Stimulated activated CD4-positive, alpha-beta T cell treated with anti-CD3 and anti-CD28 coated beads, Interleukin-15, amount 100 ng/mL, for 24 hours (primary cell): Measurements from ENCODE around the gene ZNF91.
A peak's percentile ranks its signal among the peaks of the same experiment; 100 is the strongest.
"Not testable (repeated sequence)": the region's sequence is repeated elsewhere in the genome, so short reads cannot be mapped to it uniquely, and the experiment has no call there.

Source experiments
- DNase-seq: peaks from one replicate; pipeline ENCODE4 v3.0.0-alpha.2; 2020

ZNF91 gene

DNA sequence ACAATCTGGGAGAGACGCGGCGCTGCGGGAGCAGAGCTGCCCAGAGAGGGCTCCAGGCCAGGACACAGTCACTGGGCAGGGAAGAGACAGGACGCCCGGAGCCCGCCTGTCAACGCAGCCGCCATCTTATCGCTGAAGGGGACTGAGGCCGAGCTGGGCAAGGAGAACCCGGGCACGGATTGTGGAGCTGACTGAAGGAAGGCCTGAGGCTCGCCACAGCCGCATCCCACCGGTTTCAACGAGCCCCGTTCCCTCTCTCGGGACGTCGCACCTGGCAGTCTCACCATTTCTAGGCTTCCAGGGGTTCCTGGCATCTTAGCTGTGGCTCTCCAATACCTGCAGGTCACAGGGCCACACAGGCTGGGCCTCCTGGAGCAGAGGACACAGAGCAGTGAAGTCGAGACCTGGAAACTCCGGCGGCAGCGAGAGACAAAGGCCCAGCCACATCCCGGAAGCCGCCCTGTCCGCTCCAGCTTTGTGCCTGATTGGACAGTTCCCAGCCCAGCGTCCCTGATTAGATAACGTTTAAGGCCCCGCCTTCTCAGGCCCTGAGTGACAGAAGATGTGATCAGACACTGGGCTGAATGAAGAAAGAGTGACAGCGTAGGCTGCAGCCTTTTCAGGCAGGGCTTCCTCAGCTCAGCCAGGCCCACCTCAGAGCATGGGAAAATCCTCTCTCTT, at the start of gene ZNF91:
ZNF91 (minus strand) TSS at position 431 of the 681 bp plus-strand sequence; CDS start at position 314, 117 bp downstream.
- peak; percentile 94 for DNase-seq

GRCh38 chr19:23440791-23441190, 45.5 kb upstream of the ZNF91 start:
- DNase-seq = peak; percentile 23

DNA sequence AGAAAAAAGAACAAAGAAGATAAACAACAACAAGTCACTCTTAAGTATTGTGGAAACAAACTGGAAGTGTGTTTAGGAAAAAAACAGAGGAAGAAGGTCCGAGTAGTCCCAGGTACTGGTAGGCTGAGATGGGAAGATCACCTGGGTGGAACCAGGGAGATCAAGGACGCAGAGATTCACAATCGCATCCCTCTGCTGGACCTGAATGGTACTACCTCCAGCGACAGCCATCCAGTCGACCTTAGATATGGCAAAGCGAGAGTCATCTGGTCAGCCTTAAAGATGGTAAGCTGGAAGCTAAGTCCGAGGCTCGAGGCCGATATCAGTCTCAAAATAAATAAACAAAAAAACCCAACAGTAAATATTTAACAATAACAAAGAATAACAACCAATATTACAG, 44.9 kb upstream of the ZNF91 start:
- DNase-seq = peak; percentile 17

DNA sequence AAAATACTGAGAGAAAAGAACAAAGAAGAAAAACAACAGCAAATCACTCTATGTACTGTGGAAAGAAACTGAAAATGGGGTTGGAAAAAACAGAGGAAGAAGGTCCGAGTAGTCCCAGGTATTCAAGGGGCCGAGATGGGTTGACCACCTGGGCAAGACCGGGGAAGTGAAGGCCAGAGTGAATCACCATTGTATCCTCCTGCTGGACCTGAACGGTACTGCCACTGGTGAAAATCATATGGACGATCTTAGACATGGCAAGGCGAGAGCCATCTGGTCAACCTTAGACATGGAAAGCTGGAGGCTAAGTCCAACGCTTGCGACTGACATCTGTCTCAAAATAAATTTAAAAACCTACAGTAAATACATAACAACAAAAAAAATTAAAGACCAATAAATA, 44.4 kb upstream of the ZNF91 start:
- no peak for DNase-seq

- no peak for DNase-seq
These were observed 42.6 kb upstream of the ZNF91 start for GRCh38 chr19:23437901-23438300.

DNA sequence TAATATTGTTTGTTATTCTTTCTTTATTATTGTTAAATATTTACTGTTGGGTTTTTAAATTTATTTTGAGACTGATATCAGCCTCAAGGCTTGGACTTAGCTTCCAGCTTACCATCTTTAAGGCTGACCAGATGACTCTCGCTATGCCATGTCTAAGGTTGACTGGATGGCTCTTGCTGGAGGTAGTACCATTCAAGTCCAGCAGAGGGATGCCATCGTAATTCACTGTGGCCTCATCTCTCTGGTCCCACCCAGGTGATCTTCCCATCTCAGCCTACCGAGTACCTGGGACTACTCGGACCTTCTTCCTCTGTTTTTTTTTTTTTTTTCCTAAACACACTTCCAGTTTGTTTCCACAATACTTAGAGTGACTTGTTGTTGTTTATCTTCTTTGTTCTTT, 41.7 kb upstream of the ZNF91 start:
- DNase-seq = peak; percentile 4

GRCh38 chr19:23436318-23436717, 41.0 kb upstream of the ZNF91 start:
- DNase-seq = peak; percentile 23

DNA sequence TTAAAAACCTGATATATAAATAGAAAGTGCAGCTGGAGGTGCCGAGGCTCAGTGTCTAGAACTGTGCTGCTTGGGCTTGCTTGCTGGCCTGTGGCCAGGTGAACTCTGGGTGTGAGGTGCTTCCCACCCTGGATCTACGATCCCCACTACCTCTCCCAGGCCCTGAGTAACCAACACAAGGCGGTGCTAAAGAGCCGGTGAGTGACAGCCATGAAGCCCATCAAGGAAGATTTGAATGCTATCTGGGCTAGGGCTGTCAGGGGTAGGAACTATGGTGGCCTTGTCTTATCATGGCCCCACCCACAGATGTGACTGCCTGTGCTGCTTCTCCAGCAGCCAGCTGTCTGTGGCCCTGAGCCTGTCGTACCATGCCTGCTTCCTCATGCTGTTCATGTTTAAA, 25.6 kb upstream of the ZNF91 start:
- no peak for DNase-seq

DNA sequence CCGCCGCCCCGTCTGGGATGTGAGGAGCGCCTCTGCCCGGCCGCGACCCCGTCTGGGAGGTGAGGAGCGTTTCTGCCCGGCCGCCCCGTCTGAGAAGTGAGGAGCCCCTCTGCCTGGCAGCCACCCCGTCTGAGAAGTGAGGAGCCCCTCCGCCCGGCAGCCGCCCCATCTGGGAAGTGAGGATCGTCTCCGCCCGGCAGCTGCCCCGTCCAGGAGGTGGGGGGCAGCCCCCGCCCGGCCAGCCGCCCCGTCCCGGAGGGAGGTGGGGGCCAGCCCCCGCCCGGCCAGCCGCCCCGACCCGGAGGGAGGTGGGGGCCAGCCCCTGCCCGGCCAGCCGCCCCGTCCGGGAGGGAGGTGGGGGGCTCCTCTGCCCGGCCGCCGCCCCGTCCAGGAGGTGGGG, 24.0 kb upstream of the ZNF91 start:
- DNase-seq = not testable (repeated sequence)

DNA sequence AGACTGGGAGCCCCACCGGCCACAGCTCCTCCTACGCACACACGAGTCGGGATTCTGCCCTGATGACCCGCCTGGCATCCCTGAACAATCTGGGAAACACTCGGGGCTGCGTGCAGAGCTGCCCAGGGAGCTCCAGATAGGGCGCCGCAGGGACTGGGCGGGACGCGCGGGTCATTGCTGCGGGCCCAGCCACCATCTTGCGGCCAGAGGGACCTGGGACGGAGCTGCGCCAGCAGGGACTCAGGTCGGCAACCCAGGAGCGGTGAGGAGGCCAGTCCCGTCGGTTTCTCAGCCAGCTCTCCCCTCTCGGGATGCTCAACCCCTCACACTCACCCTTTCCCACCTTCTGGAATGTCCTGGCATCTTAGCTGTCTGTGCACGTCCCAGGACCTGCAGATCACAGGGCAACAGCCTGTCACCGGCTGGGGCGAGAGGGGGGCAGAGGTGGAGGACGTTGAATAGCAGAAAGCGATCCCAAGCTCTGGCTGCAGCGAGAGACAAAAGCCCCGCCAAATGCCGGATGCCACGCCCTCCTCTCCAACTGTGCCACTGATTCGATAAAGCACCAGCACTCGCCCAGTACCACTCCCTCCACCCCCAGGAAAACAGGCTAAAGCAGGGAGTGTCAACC, 20.4 kb upstream of the ZNF91 start:
- DNase-seq = peak; percentile 38

DNA sequence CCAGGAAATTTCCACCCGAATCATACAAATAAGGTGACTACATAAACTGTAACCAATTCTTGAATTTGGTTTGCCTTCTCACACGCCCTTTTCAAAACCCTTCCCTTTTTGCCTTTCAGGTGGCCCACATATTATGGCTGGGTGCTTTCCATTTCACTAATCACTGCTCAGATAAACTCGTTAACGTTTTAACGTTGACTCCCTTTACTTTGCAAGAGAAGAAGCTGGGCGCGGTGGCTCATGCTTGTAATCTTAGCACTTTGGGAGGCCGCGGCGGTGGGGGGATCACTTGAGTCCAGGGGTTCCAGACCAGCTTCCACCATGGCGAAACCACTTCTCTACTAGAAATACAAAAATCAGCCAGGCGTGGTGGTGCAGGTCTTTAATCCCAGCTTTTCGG, 19.8 kb upstream of the ZNF91 start:
- no peak for DNase-seq

DNA sequence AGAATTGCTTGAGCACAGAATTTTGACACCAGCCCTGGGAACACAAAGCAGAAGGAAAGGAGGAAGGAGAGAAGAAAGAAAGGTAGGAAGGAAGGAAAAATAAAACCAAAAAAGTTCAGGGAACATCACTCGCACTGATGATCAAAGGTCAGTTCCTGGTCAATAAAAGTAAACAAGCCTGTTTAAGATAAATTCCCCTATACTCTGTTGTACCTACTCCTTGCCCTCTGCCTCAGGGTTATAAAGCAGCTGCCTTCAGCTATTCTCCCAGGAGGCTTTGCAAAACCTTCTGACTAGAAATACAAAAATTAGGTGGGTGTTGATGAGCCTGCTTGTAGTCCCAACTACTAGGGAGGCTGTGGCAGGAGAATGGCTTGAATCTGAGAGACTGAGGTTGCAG, 14.9 kb upstream of the ZNF91 start:
- no peak for DNase-seq

DNA sequence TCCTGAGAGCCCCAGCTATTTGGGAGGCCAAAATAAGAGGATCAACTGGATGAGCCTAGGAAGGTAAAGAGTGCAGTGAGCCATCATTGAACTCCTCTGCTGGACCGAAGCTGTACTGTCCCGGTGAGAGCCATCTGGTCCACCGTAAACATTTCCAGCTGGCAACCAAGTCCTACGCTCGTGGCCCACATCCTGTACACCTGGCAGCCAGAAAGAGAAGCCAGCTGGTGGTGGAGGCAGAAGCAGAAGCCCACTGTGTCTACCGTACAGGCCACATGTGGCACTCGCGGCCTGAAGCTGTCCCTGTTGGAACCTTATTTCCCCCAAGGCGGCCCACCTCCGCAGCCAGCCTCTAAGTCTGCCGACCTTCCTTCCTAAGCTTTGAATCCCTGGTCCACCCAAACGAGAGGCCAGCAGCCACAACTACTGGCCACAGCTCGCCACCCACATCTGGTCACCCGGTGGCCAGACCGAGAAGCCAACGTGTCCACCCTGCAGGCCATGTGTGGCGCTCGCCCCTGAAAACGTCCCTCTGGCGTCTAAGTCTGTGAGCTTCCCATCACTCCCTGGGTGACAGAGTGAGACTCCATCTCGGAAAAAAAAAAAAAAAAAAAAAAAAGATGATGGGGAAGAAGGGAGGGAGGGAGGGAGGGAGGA, 14.2 kb upstream of the ZNF91 start:
- DNase-seq = no peak

- no peak for DNase-seq
These were observed 12.4 kb upstream of the ZNF91 start for GRCh38 chr19:23407616-23408133.

- no peak for DNase-seq
These were observed 11.4 kb upstream of the ZNF91 start for GRCh38 chr19:23406721-23407120.

DNA sequence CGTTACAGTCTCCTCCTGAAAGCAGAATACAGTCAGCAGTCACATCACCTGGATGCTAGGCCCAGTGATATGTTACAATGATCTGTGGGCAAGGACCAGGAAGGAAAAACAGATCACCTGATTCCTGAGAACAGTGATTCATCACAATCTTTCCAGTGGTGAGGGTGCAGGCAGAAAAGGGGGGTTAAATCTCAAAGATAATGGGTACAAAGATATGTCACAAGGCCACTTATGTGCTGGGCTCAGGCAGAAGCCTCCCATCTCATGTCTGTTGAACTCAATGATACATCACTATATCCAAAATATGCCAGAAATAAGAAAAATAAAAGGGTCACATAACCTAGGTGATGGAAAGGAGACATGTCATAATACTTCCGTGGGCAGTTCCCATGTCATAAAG, 10.8 kb upstream of the ZNF91 start:
- no peak for DNase-seq

GRCh38 chr19:23404676-23405075, 9.4 kb upstream of the ZNF91 start:
- DNase-seq = no peak

GRCh38 chr19:23403581-23404324, 8.5 kb upstream of the ZNF91 start:
- no peak for DNase-seq

DNA sequence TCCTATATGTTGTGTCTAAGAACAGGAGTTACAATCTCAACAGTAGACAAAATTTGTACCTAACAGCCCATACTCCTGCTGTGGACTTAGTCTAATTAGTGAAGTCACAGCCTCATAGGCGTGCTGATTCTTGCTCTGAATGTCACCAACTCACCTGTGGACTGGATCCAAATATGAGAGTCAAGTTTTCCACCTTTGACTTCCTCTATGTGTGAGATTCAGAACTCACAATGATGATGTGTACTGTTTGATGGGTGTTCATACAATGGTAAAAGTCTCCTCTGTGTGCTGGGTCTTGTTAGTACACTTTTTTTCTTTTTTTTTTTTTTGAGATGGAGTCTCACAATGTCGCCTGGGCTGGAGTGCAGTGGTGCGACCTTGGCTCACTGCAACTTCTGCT, 7.8 kb upstream of the ZNF91 start:
- DNase-seq = no peak

- DNase-seq = no peak
These were observed 7.1 kb upstream of the ZNF91 start for GRCh38 chr19:23402388-23402787.

GRCh38 chr19:23401086-23401610, 5.9 kb upstream of the ZNF91 start:
- DNase-seq = no peak

DNA sequence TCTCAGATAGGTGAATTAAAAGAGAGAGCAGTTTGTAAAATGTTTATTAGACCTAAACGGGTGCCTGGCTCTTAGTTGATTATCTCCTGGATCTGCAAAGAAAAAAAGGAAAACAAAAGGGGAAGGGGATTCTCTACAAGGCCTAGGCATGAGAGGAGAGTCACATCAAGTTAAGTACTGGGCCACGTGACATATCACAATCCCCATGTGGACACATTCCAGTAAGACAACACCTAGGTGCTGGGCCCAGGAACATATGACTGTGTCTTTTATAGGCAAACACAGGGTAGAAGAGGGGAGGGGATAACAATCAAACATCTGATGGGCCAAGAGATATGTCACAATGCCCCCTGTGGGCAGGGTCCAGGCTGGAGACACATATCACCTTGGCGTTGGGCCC, 4.2 kb upstream of the ZNF91 start:
- DNase-seq = no peak

GRCh38 chr19:23395722-23396117, 449 bp upstream of the ZNF91 start:
- DNase-seq = not testable (repeated sequence)
